G401.6 (cell line): Measurements from ENCODE around the gene LOXL4.
"Not testable (repeated sequence)": the region's sequence is repeated elsewhere in the genome, so short reads cannot be mapped to it uniquely, and the experiment has no call there.

Experiments
- FAIRE-seq: peaks from 2 replicates; lab custom pipeline; 2012; peaks lifted over from hg19 to GRCh38; lab: Jason Lieb, UNC

Gene LOXL4

GRCh38 chr10:98240524-98240923 lies 27.5 kb downstream of the LOXL4 start:
- no peak for FAIRE-seq

GRCh38 chr10:98238391-98238790 lies 29.6 kb downstream of the LOXL4 start:
- FAIRE-seq, result no peak

- no peak for FAIRE-seq
Measured at GRCh38 chr10:98236862-98237261, 31.1 kb downstream of the LOXL4 start.

GRCh38 chr10:98235846-98236245 lies 32.1 kb downstream of the LOXL4 start:
- no peak for FAIRE-seq

DNA sequence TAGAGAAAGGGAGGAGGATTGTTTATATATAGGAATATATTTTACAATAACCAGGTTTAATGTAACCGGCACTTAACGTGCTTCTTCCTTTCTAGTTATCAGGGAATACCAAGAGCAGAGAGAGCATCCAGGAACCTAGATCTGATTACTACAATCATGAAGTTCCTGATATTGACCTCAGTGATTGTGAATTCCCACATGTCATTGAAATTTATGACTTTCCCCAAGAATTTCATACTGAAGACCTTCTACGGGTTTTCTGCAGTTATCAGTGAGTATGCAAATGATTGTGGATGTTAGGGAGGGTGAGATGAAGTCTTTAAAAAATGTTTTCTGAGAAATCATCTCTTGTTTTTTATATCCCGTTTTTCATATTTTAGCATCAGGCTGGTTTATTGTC lies 36.6 kb downstream of the LOXL4 start:
- no peak for FAIRE-seq

GRCh38 chr10:98228266-98228665 lies 39.7 kb downstream of the LOXL4 start:
- not testable (repeated sequence) for FAIRE-seq

DNA sequence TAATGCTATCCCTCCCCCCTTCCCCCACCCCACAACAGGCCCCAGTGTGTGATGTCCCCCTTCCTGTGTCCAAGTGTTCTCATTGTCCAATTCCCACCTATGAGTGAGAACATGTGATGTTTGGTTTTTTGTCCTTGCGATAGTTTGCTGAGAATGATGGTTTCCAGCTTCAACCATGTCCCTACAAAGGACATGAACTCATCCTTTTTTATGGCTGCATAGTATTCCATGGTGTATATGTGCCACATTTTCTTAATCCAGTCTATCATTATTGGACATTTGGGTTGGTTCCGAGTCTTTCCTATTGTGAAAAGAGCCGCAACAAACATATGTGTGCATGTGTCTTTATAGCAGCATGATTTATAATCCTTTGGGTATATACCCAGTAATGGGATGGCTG lies 40.3 kb downstream of the LOXL4 start:
- FAIRE-seq, result not testable (repeated sequence)

- FAIRE-seq, result no peak
Measured at GRCh38 chr10:98226508-98227144, 41.4 kb downstream of the LOXL4 start.

GRCh38 chr10:98224996-98225395 lies 43.0 kb downstream of the LOXL4 start:
- FAIRE-seq, result no peak

GRCh38 chr10:98224509-98224908 lies 43.5 kb downstream of the LOXL4 start:
- no peak for FAIRE-seq

GRCh38 chr10:98223874-98224273 lies 44.1 kb downstream of the LOXL4 start:
- FAIRE-seq, result no peak

DNA sequence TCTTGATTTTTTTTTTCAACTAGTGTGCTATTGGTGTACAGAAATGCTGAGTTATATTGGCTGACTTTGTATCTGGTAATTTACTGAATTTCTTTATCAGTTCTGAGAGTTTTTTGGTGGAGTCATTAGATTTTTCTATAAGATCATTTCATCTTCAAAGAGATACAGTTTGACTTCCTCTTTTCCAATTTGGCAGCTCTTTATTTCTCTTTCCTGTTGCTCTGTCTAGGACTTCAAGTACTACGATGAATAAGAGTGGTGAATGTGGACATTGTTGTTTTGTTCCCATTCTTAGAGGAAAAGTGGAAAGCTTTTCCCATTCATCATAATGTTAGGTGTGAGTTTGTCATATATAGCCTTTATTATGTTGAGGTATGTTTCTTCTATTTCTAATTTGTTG lies 50.2 kb downstream of the LOXL4 start:
- no peak for FAIRE-seq

DNA sequence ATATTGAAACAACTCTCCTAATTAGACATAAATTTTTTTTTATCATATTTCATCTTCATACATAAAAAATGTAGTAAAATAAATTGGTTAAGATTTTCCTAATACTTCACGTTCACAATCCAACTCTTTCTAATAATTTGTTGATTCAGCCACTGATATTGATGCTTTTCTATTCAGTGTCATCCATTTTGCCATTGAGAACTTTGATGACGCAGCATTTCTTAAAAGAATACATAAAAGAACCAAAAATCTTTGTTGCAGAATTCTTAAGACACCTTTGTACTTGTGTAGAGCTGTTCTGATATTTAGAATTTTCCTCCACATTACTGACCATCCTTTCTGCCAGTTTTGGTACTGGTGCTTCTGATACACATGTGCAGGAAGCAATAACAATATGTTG lies 52.6 kb downstream of the LOXL4 start:
- FAIRE-seq, result peak; percentile 60

DNA sequence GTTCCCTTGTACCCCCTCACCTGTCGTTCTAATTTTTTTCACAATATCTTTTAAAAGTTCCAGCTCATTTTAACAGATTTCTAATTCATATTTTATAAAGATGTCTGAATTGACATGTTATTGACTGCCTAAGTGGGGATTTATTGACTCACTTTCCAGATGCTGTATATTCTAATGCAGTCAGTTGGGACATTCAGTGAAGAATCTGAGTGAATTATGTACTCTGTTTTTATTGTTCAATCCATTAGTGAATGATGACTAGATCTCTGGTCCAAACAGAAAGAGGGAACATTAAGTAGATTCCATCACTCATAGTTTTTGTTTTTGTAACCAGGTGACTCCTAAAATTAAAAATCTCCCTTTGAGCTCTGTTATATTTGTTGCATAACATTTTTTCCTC lies 54.3 kb downstream of the LOXL4 start:
- FAIRE-seq, result no peak

GRCh38 chr10:98212196-98212595 lies 55.8 kb downstream of the LOXL4 start:
- FAIRE-seq, result no peak

GRCh38 chr10:98209441-98209840 lies 58.6 kb downstream of the LOXL4 start:
- no peak for FAIRE-seq

DNA sequence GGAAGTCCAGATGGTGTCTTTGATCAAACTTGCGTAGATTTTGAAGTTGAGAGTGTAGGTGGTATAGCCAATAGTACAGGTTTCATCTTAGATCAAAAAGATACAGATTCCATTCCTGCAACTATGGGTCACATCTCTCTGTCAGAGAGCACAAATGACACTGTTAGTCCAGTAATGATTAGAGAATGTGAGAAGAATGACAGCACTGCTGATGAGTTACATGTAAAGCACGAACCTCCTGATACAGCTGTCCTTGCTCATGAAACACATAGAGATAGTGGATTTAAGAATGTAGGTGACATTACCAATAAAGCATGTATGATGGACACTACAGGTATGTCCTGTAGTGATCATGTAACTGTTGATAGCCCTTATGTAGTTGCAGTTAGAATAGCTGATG lies 59.1 kb downstream of the LOXL4 start:
- FAIRE-seq, result no peak

- no peak for FAIRE-seq
Measured at GRCh38 chr10:98205351-98205750, 62.6 kb downstream of the LOXL4 start.

GRCh38 chr10:98202378-98202777 lies 65.6 kb downstream of the LOXL4 start:
- FAIRE-seq, result no peak

- FAIRE-seq, result no peak
Measured at GRCh38 chr10:98201760-98202159, 66.2 kb downstream of the LOXL4 start.
